Measurements from ENCODE around the gene FOXN3.
"Not testable (repeated sequence)": the region's sequence is repeated elsewhere in the genome, so short reads cannot be mapped to it uniquely, and the experiment has no call there.

FOXN3 gene

GRCh38 chr14:89268514-89268913 is 148.5 kb downstream of the FOXN3 start:
- ATAC-seq, result no peak

DNA sequence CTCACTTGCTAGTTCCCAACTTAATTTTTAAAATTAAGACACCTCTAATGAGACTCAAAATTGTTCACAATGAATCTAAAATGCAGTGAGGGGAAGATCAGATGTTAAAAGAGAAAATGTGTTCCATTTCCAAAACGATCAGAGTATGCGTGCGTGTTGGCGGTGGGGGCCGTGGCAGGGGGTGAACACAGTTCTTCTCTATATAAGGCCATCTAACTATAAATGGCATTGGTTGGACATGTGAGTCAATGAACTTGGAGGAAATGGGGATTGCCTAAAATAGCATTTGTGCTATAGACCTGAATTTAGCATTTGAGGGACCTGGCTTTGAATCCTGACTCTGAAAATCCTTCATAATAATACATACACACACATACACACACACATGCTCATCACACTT is 149.4 kb downstream of the FOXN3 start:
- no peak for ATAC-seq

DNA sequence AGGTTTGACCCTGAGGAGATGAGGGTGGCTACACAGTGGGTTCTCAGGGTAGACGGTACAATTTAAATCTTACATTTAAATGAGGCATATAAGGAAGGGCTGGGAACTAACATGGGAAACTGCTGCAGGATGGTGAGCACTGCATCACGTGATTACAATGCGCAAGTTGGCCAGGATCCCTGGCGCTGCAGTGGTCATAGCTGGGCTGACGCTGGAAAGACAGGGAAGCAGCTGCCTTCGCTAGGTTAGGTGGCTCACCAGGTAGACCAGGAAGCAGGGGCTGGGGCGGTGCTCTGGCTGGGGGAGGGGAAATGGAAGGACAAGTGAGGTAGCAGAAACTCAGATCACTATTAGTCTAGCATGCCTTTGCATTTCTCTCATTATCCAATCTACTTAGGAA is 149.9 kb downstream of the FOXN3 start:
- ATAC-seq, result no peak

- no peak for ATAC-seq
Measured at GRCh38 chr14:89266754-89267153, 150.3 kb downstream of the FOXN3 start.

DNA sequence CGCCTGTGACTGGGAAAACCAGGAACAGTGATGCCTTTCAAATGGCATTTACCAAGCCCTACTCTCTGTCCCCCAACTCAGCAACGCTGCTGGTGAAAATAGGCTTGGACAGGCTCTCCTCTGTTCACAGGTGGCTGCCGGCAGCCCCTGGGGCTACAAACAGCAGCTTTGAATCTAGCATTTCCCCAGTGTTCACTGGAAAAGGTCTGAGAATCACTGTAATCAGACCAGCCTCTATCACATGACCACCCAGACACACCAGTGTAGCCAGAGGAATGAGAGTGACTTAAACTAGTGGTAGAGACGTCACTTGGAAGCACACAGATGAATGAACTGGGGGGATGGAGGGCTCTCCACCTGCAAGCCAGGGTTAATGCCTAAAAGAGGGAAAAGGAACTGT is 151.8 kb downstream of the FOXN3 start:
- ATAC-seq, result no peak

DNA sequence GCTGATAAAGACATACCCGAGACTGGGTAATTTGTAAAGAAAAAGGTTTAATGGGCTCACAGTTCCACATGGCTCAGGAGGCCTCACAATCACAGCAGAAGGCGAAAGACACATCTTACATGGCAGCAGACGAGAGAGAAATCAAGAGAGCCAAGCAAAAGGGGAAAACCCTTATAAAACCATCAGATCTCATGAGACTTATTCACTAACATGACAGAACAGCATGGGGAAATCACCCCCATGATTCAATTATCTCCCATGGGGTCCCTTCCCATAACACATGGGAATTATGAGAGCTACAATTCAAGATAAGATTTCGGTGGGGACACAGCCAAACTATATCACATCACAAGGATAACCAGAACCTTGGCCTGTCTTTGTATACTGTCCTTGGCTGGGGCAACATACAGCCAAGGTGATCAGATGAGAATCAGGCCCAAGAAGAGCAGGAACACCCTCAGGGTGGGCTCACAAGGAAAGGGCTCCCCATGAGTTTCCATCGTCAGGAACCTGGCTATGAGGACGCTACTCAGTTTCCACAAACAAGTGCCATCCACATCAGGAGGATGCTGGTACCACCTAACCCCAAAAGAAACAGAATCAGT is 152.7 kb downstream of the FOXN3 start:
- ATAC-seq, result peak; percentile 87

GRCh38 chr14:89262041-89262440 is 155.0 kb downstream of the FOXN3 start:
- ATAC-seq, result no peak

DNA sequence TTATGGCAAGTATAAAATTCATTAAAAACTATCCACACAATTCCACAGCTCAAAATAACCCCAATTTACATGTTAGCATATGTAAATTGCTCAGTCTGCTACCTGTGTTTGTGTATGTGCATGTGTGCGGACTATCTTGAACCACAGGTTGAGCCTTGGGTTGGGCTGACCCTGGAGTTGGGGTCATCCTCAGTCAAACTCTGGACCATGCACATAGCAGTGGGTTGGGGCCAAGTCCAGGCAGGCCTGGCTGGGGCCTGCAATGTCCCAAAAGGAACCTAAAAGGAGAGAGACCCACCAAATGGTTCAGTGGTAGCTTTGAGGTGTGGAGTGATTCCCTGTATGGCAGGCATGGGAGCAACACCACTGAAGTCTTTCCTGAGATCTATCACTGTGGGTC is 156.1 kb downstream of the FOXN3 start:
- ATAC-seq, result no peak

- ATAC-seq, result no peak
Measured at GRCh38 chr14:89259951-89260609, 157.0 kb downstream of the FOXN3 start.

- peak; percentile 41 to 56 for ATAC-seq
Measured at GRCh38 chr14:89258728-89259273, 158.2 kb downstream of the FOXN3 start.

- ATAC-seq, result no peak
Measured at GRCh38 chr14:89256951-89257350, 160.1 kb downstream of the FOXN3 start.

DNA sequence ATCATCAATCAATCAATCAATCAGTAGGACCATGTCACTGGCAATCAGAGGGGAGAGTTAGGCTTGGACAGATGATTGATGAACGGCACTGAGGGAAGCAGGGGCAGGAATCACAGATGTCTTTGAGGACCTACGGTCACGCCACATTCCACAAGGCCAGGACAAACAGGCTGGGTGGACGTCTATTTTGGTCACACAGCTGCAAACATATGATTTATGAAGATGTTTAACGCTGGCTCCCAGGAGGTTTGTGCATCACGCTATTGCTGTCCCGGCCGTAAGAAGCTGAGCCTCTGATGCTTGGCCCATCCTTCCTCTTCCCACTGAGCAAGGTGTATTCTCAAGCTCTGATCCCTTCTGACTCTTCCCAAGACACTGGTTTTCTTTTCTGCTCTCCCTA is 160.8 kb downstream of the FOXN3 start:
- ATAC-seq, result no peak

GRCh38 chr14:89255852-89256251 is 161.2 kb downstream of the FOXN3 start:
- ATAC-seq, result no peak

DNA sequence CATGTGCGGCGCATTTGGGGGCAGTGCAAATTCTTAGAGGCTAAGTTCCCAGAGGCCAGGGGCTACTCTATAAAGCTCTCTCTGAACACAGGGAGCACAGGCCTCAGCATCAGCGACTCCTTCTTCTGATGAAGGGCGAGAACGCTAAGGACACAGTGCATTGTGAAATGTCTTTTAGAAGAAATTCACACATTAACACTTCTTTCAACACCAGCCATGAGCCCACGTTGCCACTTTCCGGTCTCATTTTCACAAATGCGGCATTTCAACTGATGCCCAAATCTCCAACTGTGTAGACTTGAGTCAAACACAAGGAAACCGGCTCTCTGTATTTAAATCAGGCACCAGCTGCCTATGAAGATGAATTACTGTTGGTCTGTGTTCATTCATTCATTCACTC is 162.0 kb downstream of the FOXN3 start:
- ATAC-seq, result no peak

GRCh38 chr14:89254166-89254909 is 162.7 kb downstream of the FOXN3 start:
- no peak for ATAC-seq

GRCh38 chr14:89252887-89253532 is 164.0 kb downstream of the FOXN3 start:
- ATAC-seq, result no peak

- ATAC-seq, result no peak
Measured at GRCh38 chr14:89251061-89251460, 166.0 kb downstream of the FOXN3 start.

DNA sequence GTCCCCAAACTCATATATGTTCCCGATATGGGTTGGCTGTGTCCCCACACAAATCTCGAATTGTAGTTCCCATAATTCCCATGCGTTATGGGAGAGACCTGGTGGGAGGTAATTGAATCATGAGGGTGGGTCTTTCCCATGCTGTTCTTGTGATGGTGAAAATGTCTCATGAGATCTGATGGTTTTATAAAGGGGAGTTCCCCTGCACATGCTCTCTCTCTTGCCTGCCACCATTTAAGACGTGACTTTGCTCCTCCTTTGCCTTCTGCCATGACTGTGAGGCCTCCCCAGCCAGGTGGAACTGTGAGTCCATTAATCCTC is 166.4 kb downstream of the FOXN3 start:
- not testable (repeated sequence) for ATAC-seq

DNA sequence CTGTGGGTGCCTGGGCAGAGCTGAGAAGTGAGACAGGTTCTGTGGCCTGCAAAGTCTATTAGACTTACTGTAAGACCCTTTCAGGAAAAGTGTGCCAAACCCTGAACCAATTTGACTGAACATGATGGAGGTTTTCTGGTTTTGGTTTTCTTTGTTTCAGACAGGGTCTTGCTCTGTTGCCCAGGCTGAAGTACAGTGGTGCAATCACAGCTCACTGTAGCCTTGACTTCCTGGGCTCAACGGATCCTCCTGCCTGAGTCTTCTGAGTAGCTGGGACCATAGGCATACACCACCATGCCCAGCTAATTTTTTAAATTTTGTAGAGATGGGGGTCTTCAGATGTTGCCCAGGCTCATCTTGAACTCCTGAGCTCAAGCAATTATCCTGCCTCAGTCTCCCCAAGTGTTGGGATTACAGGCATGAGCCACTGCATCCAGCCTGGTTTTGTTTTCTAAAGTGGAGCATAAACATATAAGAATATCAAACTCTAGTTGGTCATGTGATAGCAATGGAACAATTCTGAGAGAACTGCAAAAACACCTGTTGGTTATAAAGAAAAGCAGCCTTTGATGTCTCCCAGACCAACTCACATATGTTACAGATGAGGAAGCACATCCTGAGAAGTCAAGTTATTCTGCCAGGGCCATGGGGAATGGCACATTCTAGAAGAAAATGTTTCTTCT is 166.9 kb downstream of the FOXN3 start:
- no peak for ATAC-seq

- ATAC-seq, result no peak
Measured at GRCh38 chr14:89249065-89249695, 167.9 kb downstream of the FOXN3 start.

DNA sequence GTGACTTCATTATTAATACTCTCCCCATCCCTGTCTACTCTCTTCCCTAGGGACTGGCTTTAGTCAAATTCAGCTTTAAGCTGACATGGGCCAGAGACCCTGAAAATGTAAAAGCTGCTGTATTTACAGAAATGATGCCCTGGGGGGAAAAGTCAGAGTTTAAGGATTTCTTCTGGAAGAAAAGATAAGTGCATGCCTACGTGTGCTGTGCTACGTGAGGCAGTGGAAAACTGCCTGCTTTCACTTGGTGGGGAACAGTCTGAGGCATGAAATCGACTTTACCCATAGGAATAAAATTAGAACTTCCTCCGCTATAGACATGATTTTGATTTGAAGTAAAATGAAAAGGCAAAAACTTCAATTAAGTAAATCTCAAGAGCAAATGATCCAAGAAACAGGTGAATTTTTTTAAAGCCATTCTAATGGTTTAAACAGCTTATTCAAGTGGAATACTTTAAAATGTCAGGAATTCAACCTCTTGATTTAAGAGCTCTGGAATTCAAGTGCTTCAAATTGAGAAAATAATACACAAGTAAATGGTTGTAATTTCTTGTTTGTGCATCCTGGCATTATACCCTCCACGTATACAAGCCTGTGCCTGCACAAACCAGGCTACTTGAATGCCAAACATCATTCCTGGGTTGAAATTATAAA is 168.5 kb downstream of the FOXN3 start:
- ATAC-seq, result no peak
